DMS114 treated with DMSO at 0.1 percent for 48 hours (cell line): ENCODE measurements around the gene BICDL1.

Experiments
- DNase-seq: peaks from one replicate; lab custom pipeline; 2025; ENCODE audit not compliant: unreplicated experiment; lab: John Stamatoyannopoulos, UW

BICDL1 gene

GRCh38 chr12:120099738-120100137 is 110.7 kb downstream of the BICDL1 start:
- no peak for DNase-seq

GRCh38 chr12:120100630-120101029 is 111.6 kb downstream of the BICDL1 start:
- no peak for DNase-seq

GRCh38 chr12:120101182-120101581 is 112.1 kb downstream of the BICDL1 start:
- no peak for DNase-seq

GRCh38 chr12:120101617-120102016 is 112.6 kb downstream of the BICDL1 start:
- no peak for DNase-seq

GRCh38 chr12:120102189-120103043 is 113.4 kb downstream of the BICDL1 start:
- DNase-seq = no peak

- no peak for DNase-seq
Measured at GRCh38 chr12:120103044-120103338, 114.0 kb downstream of the BICDL1 start.

GRCh38 chr12:120103371-120103770 is 114.3 kb downstream of the BICDL1 start:
- DNase-seq = no peak

- DNase-seq = no peak
Measured at GRCh38 chr12:120106151-120106550, 117.1 kb downstream of the BICDL1 start.

GRCh38 chr12:120109570-120110267 is 120.7 kb downstream of the BICDL1 start:
- DNase-seq = no peak

- no peak for DNase-seq
Measured at GRCh38 chr12:120110550-120111501, 121.8 kb downstream of the BICDL1 start.

GRCh38 chr12:120115066-120115465 is 126.0 kb downstream of the BICDL1 start:
- no peak for DNase-seq

- peak; percentile 28 for DNase-seq
Measured at GRCh38 chr12:120115692-120116440, 126.8 kb downstream of the BICDL1 start.

- no peak for DNase-seq
Measured at GRCh38 chr12:120116441-120116791, 127.4 kb downstream of the BICDL1 start, which contains the start of gene RAB35. TSS of gene RAB35 (minus strand) at chr12:120116753. CDS start at chr12:120116650, 103 bp downstream.

- peak; percentile 86 for DNase-seq
Measured at GRCh38 chr12:120116792-120117651, 128.0 kb downstream of the BICDL1 start.

- no peak for DNase-seq
Measured at GRCh38 chr12:120117961-120118320, 128.9 kb downstream of the BICDL1 start.

GRCh38 chr12:120118321-120119061 is 129.5 kb downstream of the BICDL1 start:
- DNase-seq = no peak

GRCh38 chr12:120119271-120119973 is 130.4 kb downstream of the BICDL1 start:
- DNase-seq = no peak

GRCh38 chr12:120121343-120121742 is 132.3 kb downstream of the BICDL1 start:
- DNase-seq = no peak
